HG02678 (cell line): ENCODE results near the gene INSC.

Experiments used
- ATAC-seq: cut with Tn5 transposase; IDR thresholded peaks from one replicate; pipeline ENCODE4 v1.9.1; 2021; ENCODE audit warnings: mild to moderate bottlenecking, moderate library complexity; ENCODE audit not compliant: unreplicated experiment

Gene INSC

GRCh38 chr11:15280393-15280792 lies 165.7 kb downstream of the INSC start:
- ATAC-seq = no peak

- ATAC-seq = no peak
Observed at GRCh38 chr11:15282754-15283153, 168.0 kb downstream of the INSC start.

DNA sequence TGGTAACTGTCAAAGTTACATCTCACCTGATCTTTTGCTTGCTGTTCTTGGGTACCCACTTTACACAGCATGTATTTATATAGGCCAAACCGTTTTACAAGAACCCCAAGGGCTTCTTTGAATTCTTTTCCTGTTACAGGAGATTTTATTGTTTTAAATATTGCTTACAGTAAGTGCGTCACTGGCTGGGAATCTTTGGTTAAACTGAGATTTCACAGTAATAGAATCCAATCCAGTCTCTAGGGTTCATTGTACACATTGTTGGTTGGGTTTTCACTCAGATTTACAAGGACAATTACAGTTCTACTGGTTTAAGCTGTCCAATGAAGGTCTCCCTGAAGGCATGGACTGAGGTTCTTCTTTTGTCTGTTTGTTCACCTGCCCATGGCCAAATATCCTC lies 171.7 kb downstream of the INSC start:
- no peak for ATAC-seq

DNA sequence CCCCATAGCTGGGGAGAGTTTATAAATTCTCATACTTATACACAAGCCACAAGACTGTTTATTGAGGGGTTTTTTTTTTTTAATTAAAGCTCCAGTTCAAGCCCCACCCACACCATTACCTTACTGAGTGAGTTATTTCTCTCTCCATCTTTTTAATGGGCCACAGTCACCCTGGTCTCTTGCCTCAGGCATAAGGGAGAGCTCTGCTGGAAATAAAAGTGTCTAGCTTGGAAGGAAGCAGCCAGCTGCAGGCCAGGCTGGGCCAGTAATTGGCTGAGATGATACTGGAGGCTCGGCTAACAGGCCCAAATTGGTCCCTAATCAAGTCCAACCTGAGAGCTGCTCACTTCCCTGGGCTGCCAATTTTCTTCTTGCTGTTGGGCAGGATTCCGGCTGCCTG lies 174.1 kb downstream of the INSC start:
- ATAC-seq = no peak

GRCh38 chr11:15289723-15290122 lies 175.0 kb downstream of the INSC start:
- ATAC-seq = no peak

GRCh38 chr11:15291885-15292284 lies 177.2 kb downstream of the INSC start:
- no peak for ATAC-seq

GRCh38 chr11:15293975-15294620 lies 179.4 kb downstream of the INSC start:
- no peak for ATAC-seq

DNA sequence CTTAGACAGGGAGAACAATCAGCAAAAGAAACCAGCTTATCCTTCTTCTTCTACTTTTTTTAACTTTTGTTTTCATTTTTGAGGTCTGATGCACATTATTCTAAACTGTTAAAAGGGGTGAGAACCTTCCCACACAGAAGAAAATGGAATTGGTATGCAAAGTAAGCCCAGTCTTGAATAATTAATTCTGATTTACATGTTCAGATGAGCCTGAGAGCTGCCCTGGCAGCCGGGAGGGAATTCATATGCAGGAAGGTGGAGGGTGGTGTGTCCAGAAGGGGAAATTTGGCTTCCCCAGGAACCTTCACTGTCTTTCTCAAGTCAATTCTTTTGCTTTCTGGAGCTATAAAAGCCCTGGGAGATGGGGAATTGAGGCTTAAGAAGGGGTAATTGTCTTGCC lies 181.0 kb downstream of the INSC start:
- no peak for ATAC-seq
